ENCODE measurements around the gene SORCS2. TPM values are rescaled to one million over a fixed set of nuclear protein-coding genes. Genes with fewer than 3 reads are reported as not detected.

The SORCS2 gene
- total RNA-seq, 2 experiments from 2014 or later = 0.03 TPM; not detected in 1

GRCh38 chr4:7247946-7248345, 55.6 kb downstream of the SORCS2 start:
- ChIA-PET CTCF (ENCODE audit: unreplicated experiment) (no interaction called here), POLR2A (no interaction called here)
- intact Hi-C loops (cut with micrococcal nuclease; ENCODE audit: unreplicated experiment) = no loop called here
- H3K4me2 ChIP-seq (ENCODE audit: low read length) = no peak overlapping the region
- H3K36me3 ChIP-seq (ENCODE audit: insufficient read depth, low read length) = no peaks in the 10 kb centered on the region
- no peak overlapping the region for H3K27ac ChIP-seq (ENCODE audit: low read depth, low read length, poor library complexity, severe bottlenecking)
- DNase-seq (ENCODE audit: low spot score) = no peak
- H3K9me2 ChIP-seq (ENCODE audit: insufficient read depth, low read length) = no peaks in the 10 kb centered on the region
- no peaks in the 10 kb centered on the region for H3K9me3 ChIP-seq (ENCODE audit: low read length)
- no peaks in the 10 kb centered on the region for H3K79me2 ChIP-seq (ENCODE audit: insufficient read depth, low read depth, low read length)
- no peaks in the 10 kb centered on the region for H4K20me1 ChIP-seq (ENCODE audit: insufficient read depth, low read length)
- H2AFZ ChIP-seq (ENCODE audit: low read length) = no peak overlapping the region
- no TSS peak for BruUV-seq (replicated peaks)
- TF ChIP-seq EZH2phosphoT487 (IDR thresholded peaks at IDR 0.05; ENCODE audit: borderline replicate concordance, low read depth, low read length) (no peak), CTCF (conservative IDR thresholded peaks at IDR 0.05; ENCODE audit: low read length) (no peak)
- H3K4me1 ChIP-seq (ENCODE audit: insufficient read depth, low read length, poor library complexity, severe bottlenecking) = no peaks in the 10 kb centered on the region
- no peak overlapping the region for H3K4me3 ChIP-seq (ENCODE audit: low read depth, low read length, poor library complexity, severe bottlenecking)

GRCh38 chr4:7248857-7249256, 56.5 kb downstream of the SORCS2 start:
- H3K4me3 ChIP-seq (ENCODE audit: low read depth, low read length, poor library complexity, severe bottlenecking) = no peak overlapping the region
- no peaks in the 10 kb centered on the region for H3K4me1 ChIP-seq (ENCODE audit: insufficient read depth, low read length, poor library complexity, severe bottlenecking)
- no peaks in the 10 kb centered on the region for H3K9me3 ChIP-seq (ENCODE audit: low read length)
- BruUV-seq (replicated peaks) = no TSS peak
- intact Hi-C loops (cut with micrococcal nuclease; ENCODE audit: unreplicated experiment) = no loop called here
- H2AFZ ChIP-seq (ENCODE audit: low read length) = no peak overlapping the region
- no peaks in the 10 kb centered on the region for H3K36me3 ChIP-seq (ENCODE audit: insufficient read depth, low read length)
- H3K4me2 ChIP-seq (ENCODE audit: low read length) = no peak overlapping the region
- DNase-seq (ENCODE audit: low spot score) = no peak
- ChIA-PET CTCF (ENCODE audit: unreplicated experiment) (interaction anchor here (0.6 kb wide), 1 partner anchor 8 kb away, joined by 3 read pairs; no protein-coding TSS in a partner anchor), POLR2A (no interaction called here)
- H3K9me2 ChIP-seq (ENCODE audit: insufficient read depth, low read length) = no peaks in the 10 kb centered on the region
- no peak for TF ChIP-seq CTCF (conservative IDR thresholded peaks at IDR 0.05; ENCODE audit: low read length)
- no peak for TF ChIP-seq EZH2phosphoT487 (IDR thresholded peaks at IDR 0.05; ENCODE audit: borderline replicate concordance, low read depth, low read length)
- H3K27ac ChIP-seq (ENCODE audit: low read depth, low read length, poor library complexity, severe bottlenecking) = no peak overlapping the region
- no peaks in the 10 kb centered on the region for H4K20me1 ChIP-seq (ENCODE audit: insufficient read depth, low read length)
- H3K79me2 ChIP-seq (ENCODE audit: insufficient read depth, low read depth, low read length) = no peaks in the 10 kb centered on the region

GRCh38 chr4:7251321-7251720, 59.0 kb downstream of the SORCS2 start:
- DNase-seq (ENCODE audit: low spot score) = no peak
- intact Hi-C loops (cut with micrococcal nuclease; ENCODE audit: unreplicated experiment) = no loop called here
- Histone ChIP-seq H3K9me2 (ENCODE audit: insufficient read depth, low read length) (no peaks in the 10 kb centered on the region), H3K9me3 (ENCODE audit: low read length) (no peaks in the 10 kb centered on the region), H3K4me3 (ENCODE audit: low read depth, low read length, poor library complexity, severe bottlenecking) (no peak overlapping the region), H2AFZ (ENCODE audit: low read length) (no peak overlapping the region), H4K20me1 (ENCODE audit: insufficient read depth, low read length) (no peaks in the 10 kb centered on the region), H3K36me3 (ENCODE audit: insufficient read depth, low read length) (no peaks in the 10 kb centered on the region), H3K79me2 (ENCODE audit: insufficient read depth, low read depth, low read length) (no peaks in the 10 kb centered on the region), H3K4me1 (ENCODE audit: insufficient read depth, low read length, poor library complexity, severe bottlenecking) (no peaks in the 10 kb centered on the region), H3K27ac (ENCODE audit: low read depth, low read length, poor library complexity, severe bottlenecking) (no peak overlapping the region), H3K4me2 (ENCODE audit: low read length) (no peak overlapping the region)
- ChIA-PET POLR2A (no interaction called here), CTCF (ENCODE audit: unreplicated experiment) (no interaction called here)
- BruUV-seq (replicated peaks) = no TSS peak
- TF ChIP-seq EZH2phosphoT487 (IDR thresholded peaks at IDR 0.05; ENCODE audit: borderline replicate concordance, low read depth, low read length) (no peak), CTCF (conservative IDR thresholded peaks at IDR 0.05; ENCODE audit: low read length) (no peak)

All from OCI-LY7 (cell line).